GM12878 (cell line): ENCODE results near the gene ADGRV1. TPM values are rescaled to one million over a fixed set of nuclear protein-coding genes. Genes with fewer than 3 reads are reported as not detected.

Source experiments
- ATAC-seq: fragments of 200-7000 bp; cut with Tn5 transposase; 3 replicates; pipeline ENCODE4 v1.9.1; 2020; ENCODE audit warnings: mild to moderate bottlenecking, moderate library complexity
- BruUV-seq: library from RNA; stranded (reverse); fragments of 400-500 nt; replicated peaks from 2 replicates; lab custom pipeline; 2021; lab: Mats Ljungman, UMichigan
- CTCF ChIA-PET: fragments of 300-600 bp; sonication (Branson Sonifier 250); formaldehyde crosslinking; extraction: SDS; loops from one replicate; lab custom pipeline; 2021; ENCODE audit warnings: inconsistent platforms; lab: Yijun Ruan, JAX
- POLR2A ChIA-PET: fragments of 350-600 bp; formaldehyde crosslinking; extraction: SDS; loops from one replicate; lab custom pipeline; 2021; ENCODE audit warnings: inconsistent platforms; lab: Charles Lee
- RAD21 ChIA-PET: fragments of 300-600 bp; sonication (Branson Sonifier 250); formaldehyde crosslinking; loops from one replicate; lab custom pipeline; 2023; ENCODE audit warnings: antibody characterized with exemption; ENCODE audit not compliant: unreplicated experiment; lab: Charles Lee
- SMC1A ChIA-PET: fragments of 300-600 bp; sonication (Branson Sonifier 250); formaldehyde crosslinking; loops from one replicate; lab custom pipeline; 2023; ENCODE audit not compliant: unreplicated experiment, uncharacterized antibody; lab: Charles Lee
- DNase-seq: peaks from one replicate; pipeline ENCODE4 v3.0.0-alpha.2; 2011; ENCODE audit warnings: low read depth, low spot score
- FAIRE-seq: peaks from 3 replicates; lab custom pipeline; 2011; peaks lifted over from hg19 to GRCh38; lab: Jason Lieb, UNC
- H2AFZ ChIP-seq: 2 replicates; pipeline ENCODE4 v1.6.0; 2011; ENCODE audit warnings: low read depth, low read length, control low read depth; ENCODE audit not compliant: control insufficient read depth
- H3K27ac ChIP-seq: 2 replicates; pipeline ENCODE4 v1.5.1; 2011; ENCODE audit warnings: control low read depth; ENCODE audit not compliant: control insufficient read depth, insufficient read depth
- H3K27me3 ChIP-seq, 2 experiments: replicated peaks in 1 of 2; 2 replicates each; pipeline versions ENCODE4 v1.6.0 to v1.6.1; 2011; ENCODE audit warnings: low read length in 1 of 2; ENCODE audit not compliant: control insufficient read depth in 2 of 2, insufficient read depth in 2 of 2
- H3K36me3 ChIP-seq, 2 experiments: 2 replicates each; pipeline ENCODE4 v1.5.1; 2011; ENCODE audit warnings: low read length in 1 of 2; ENCODE audit not compliant: control insufficient read depth in 2 of 2, insufficient read depth in 2 of 2
- H3K4me1 ChIP-seq: 2 replicates; pipeline ENCODE4 v1.6.1; 2011; ENCODE audit warnings: mild to moderate bottlenecking, low read length, moderate library complexity, mixed read lengths; ENCODE audit not compliant: control insufficient read depth, insufficient read depth
- H3K4me2 ChIP-seq: 2 replicates; pipeline ENCODE4 v1.6.0; 2011; ENCODE audit warnings: control low read depth; ENCODE audit not compliant: control insufficient read depth, insufficient read depth
- H3K4me3 ChIP-seq: fragments of 200-600 bp; sonication (generic); 2 replicates; pipeline ENCODE4 v1.5.1; 2016
- H3K79me2 ChIP-seq: 2 replicates; pipeline ENCODE4 v1.6.0; 2011; ENCODE audit warnings: low read length; ENCODE audit not compliant: control insufficient read depth, insufficient read depth
- H3K9ac ChIP-seq: 2 replicates; pipeline ENCODE4 v1.8.0; 2011; ENCODE audit warnings: low read length, control low read depth, mixed read lengths; ENCODE audit not compliant: control insufficient read depth, insufficient read depth
- H3K9me3 ChIP-seq: replicated peaks from 3 replicates; pipeline ENCODE4 v1.5.1; 2011; ENCODE audit warnings: mild to moderate bottlenecking, low read length; ENCODE audit not compliant: control insufficient read depth, insufficient read depth
- H4K20me1 ChIP-seq: 2 replicates; pipeline ENCODE4 v1.6.0; 2011; ENCODE audit not compliant: control insufficient read depth, insufficient read depth
- BACH1 ChIP-seq: fragments of 450-650 bp; IDR thresholded peaks from 2 replicates; pipeline ENCODE4 v1.6.1; 2017; ENCODE audit warnings: mild to moderate bottlenecking, borderline replicate concordance
- EED ChIP-seq: sonication (generic); IDR thresholded peaks from 2 replicates; pipeline ENCODE4 v1.6.1; 2016; ENCODE audit warnings: antibody characterized with exemption, low read depth
- GATAD2B ChIP-seq: fragments of 450-650 bp; conservative IDR thresholded peaks from 2 replicates; pipeline ENCODE4 v1.6.1; 2017; ENCODE audit warnings: low read depth, mild to moderate bottlenecking, moderate library complexity
- HDAC2 ChIP-seq: fragments of 200-600 bp; sonication (generic); IDR thresholded peaks from 2 replicates; pipeline ENCODE4 v1.6.1; 2017
- IKZF1 ChIP-seq: fragments of 450-650 bp; conservative IDR thresholded peaks from 2 replicates; pipeline ENCODE4 v1.6.1; 2017; ENCODE audit warnings: antibody characterized with exemption, mild to moderate bottlenecking
- IKZF2 ChIP-seq, 2 experiments: fragments of 450-650 bp; IDR thresholded peaks; 2 replicates each; pipeline ENCODE4 v1.6.1; 2017; ENCODE audit warnings: mild to moderate bottlenecking in 2 of 2, moderate library complexity in 2 of 2
- NFIC ChIP-seq: IDR thresholded peaks from 2 replicates; pipeline ENCODE4 v1.6.1; 2012; ENCODE audit warnings: low read depth, mild to moderate bottlenecking, inconsistent platforms, low read length, moderate library complexity
- PAX5 ChIP-seq: IDR thresholded peaks from 2 replicates; pipeline ENCODE4 v1.6.1; 2011; ENCODE audit warnings: low read depth, low read length, borderline replicate concordance
- RELB ChIP-seq: fragments of 450-650 bp; IDR thresholded peaks from 2 replicates; pipeline ENCODE4 v1.6.1; 2017; ENCODE audit warnings: low read depth, mild to moderate bottlenecking, moderate library complexity
- RUNX3 ChIP-seq: IDR thresholded peaks from 2 replicates; pipeline ENCODE4 v1.6.1; 2012; ENCODE audit warnings: low read length, inconsistent platforms
- SMC3 ChIP-seq: IDR thresholded peaks from 2 replicates; pipeline ENCODE4 v1.6.1; 2011; ENCODE audit warnings: low read length, improper control_type of control experiment, borderline replicate concordance
- TARDBP ChIP-seq: IDR thresholded peaks from 2 replicates; pipeline ENCODE4 v1.6.1; 2016; ENCODE audit warnings: borderline replicate concordance
- TCF12 ChIP-seq: IDR thresholded peaks from 2 replicates; pipeline ENCODE4 v1.6.1; 2011; ENCODE audit warnings: low read depth, mild to moderate bottlenecking, low read length
- YBX1 ChIP-seq: fragments of 450-650 bp; IDR thresholded peaks from 2 replicates; pipeline ENCODE4 v1.6.1; 2016; ENCODE audit warnings: antibody characterized with exemption
- ZNF384 ChIP-seq: IDR thresholded peaks from 2 replicates; pipeline ENCODE4 v1.6.1; 2012; ENCODE audit warnings: low read depth, mild to moderate bottlenecking, low read length, improper control_type of control experiment, borderline replicate concordance
- WGBS: methylation state at CpG from one replicate; pipeline ENCODE4 v1.1.6; 2016; ENCODE audit warnings: low lambda C conversion rate; ENCODE audit not compliant: insufficient replicate concordance, insufficient coverage; ENCODE audit errors: missing lambda C conversion rate; 5-methylcytosine and 5-hydroxymethylcytosine counted together
- in situ Hi-C: fragments of 300-500 bp; cut with MboI; formaldehyde crosslinking; loops from 9 replicates; pipeline ENCODE4 v1.14.3; 2018; ENCODE audit warnings: mixed read lengths
- intact Hi-C: fragments of 100-400 bp; cut with micrococcal nuclease; formaldehyde crosslinking; loops from one replicate; pipeline ENCODE4 v1.14.2; 2022; ENCODE audit not compliant: unreplicated experiment
- polyA plus RNA-seq, 11 experiments: library from polyadenylated mRNA; depleted of rRNA in 4 of 11; unstranded in 6 of 11; stranded (reverse) in 5 of 11; fragments of >200 nt; fragmentation: Nextera tagmentation in 4 of 11; fragmentation: Illumina TruSeq in 1 of 11; extraction: Ambion mirVana in 4 of 11; extraction: Trizol in 1 of 11; gene quantifications; 1 replicate in 1 of 11; 2 replicates in 10 of 11; pipeline versions ENCODE4 v1.2.1 to v1.2.3, GENCODE V29; 2011 to 2016; ENCODE audit warnings: inconsistent platforms in 2 of 11, missing spikeins in 2 of 11, low read depth in 1 of 11
- total RNA-seq, 4 experiments: library from RNA; depleted of rRNA in 3 of 4; stranded (reverse); fragments of >200 nt in 3 of 4; fragmentation: Illumina TruSeq in 1 of 4; extraction: Trizol in 1 of 4; gene quantifications; 2 replicates each; pipeline versions ENCODE4 v1.2.1 to v1.2.3, GENCODE V29; 2013 to 2021
- TF ChIP-seq, protein P1 (sequence below): IDR thresholded peaks from 2 replicates; pipeline ENCODE4 v1.6.1; 2011; ENCODE audit warnings: mild to moderate bottlenecking, low read depth, low read length, moderate library complexity; ENCODE audit not compliant: insufficient replicate concordance

Gene ADGRV1
- total and polyA plus RNA-seq, 10 of the 15 experiments (the other 5 are each of a cell fraction or from before 2014, with no cell fraction given): 0.04 to 8.1 (median 0.16) TPM; not detected in 1

GRCh38 chr5:91079037-91079436, 520.4 kb downstream of the ADGRV1 start:
- no peak overlapping the region for H3K27ac ChIP-seq
- in situ Hi-C loops (no loop called here), intact Hi-C loops (loop anchor here (5.0 kb wide), 1 partner anchor 137 kb away; no protein-coding TSS in a partner anchor)
- H3K79me2 ChIP-seq: no peaks in the 10 kb centered on the region
- H3K9me3 ChIP-seq: no peaks in the 10 kb centered on the region
- RAD21 ChIA-PET: interaction anchor here (0.7 to 2.2 kb wide), 5 partner anchors 8 to 147 kb away, joined by 3 to 8 read pairs (median 5); no protein-coding TSS in a partner anchor
- peak overlapping the region; percentile 10; the same call in 1 of the 2 replicates for H3K4me2 ChIP-seq
- H3K4me1 ChIP-seq: peaks cover 5% of the 10 kb centered on the region
- H3K4me3 ChIP-seq: no peak overlapping the region
- H3K9ac ChIP-seq: no peak overlapping the region
- ATAC-seq (peak; percentile 67), DNase-seq (peak; percentile 20), FAIRE-seq (no peak)
- BruUV-seq: no TSS peak
- no peak overlapping the region for H2AFZ ChIP-seq
- SMC1A ChIA-PET: interaction anchor here (0.9 to 1.5 kb wide), 6 partner anchors 11 to 302 kb away, joined by 3 to 5 read pairs (median 3); no protein-coding TSS in a partner anchor
- WGBS: 0% methylated on average over 2 of the region's 2 CpGs
- no peaks in the 10 kb centered on the region for H4K20me1 ChIP-seq
- H3K36me3 ChIP-seq: no peaks in the 10 kb centered on the region
- POLR2A ChIA-PET: interaction anchor here (0.6 to 1.3 kb wide), 2 partner anchors 27 to 202 kb away, joined by 3 to 5 read pairs; no protein-coding TSS in a partner anchor
- no peak for TF ChIP-seq TARDBP
- TF ChIP-seq NFIC: peak; percentile 38; the same call in 1 of the 2 replicates
- no peak for TF ChIP-seq TCF12
- peak; percentile 70 for TF ChIP-seq IKZF1
- TF ChIP-seq RELB: peak; percentile 57; the same call in 1 of the 2 replicates
- TF ChIP-seq HDAC2: no peak
- 0 out of 2 replicates have a peak, but pooled peaks have one; percentile 12 for TF ChIP-seq ZNF384
- TF ChIP-seq RUNX3: peak; percentile 34; the same call in 1 of the 2 replicates
- TF ChIP-seq SMC3: no peak
- TF ChIP-seq, protein P1, sequence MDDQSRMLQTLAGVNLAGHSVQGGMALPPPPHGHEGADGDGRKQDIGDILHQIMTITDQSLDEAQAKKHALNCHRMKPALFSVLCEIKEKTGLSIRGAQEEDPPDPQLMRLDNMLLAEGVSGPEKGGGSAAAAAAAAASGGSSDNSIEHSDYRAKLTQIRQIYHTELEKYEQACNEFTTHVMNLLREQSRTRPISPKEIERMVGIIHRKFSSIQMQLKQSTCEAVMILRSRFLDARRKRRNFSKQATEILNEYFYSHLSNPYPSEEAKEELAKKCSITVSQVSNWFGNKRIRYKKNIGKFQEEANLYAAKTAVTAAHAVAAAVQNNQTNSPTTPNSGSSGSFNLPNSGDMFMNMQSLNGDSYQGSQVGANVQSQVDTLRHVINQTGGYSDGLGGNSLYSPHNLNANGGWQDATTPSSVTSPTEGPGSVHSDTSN: no peak
- TF ChIP-seq YBX1: no peak
- TF ChIP-seq BACH1: no peak
- peak; percentile 63 to 72 for TF ChIP-seq IKZF2 (IDR thresholded peaks at IDR 0.05)
- TF ChIP-seq GATAD2B: 0 out of 2 replicates have a peak, but pooled peaks have one; percentile 26
- TF ChIP-seq EED: 0 out of 2 replicates have a peak, but pooled peaks have one; percentile 25
- peak; percentile 77; the same call in 1 of the 2 replicates for TF ChIP-seq PAX5
- CTCF ChIA-PET: interaction anchor here (0.6 to 1.5 kb wide), 3 partner anchors 141 to 306 kb away, joined by 3 to 4 read pairs (median 3); no protein-coding TSS in a partner anchor
- no peaks in the 10 kb centered on the region for H3K27me3 ChIP-seq
